PFSK-1 (cell line): Measurements from ENCODE around the gene ASS1.

Experiments used
- REST ChIP-seq, 2 experiments: IDR thresholded peaks; 2 replicates each; pipeline versions ENCODE4 v1.6.1 to v1.8.0; 2011 to 2012; ENCODE audit warnings: low read depth in 2 of 2, low read length in 2 of 2, control low read depth in 1 of 2, inconsistent platforms in 1 of 2, mild to moderate bottlenecking in 1 of 2, moderate library complexity in 1 of 2; ENCODE audit not compliant: insufficient read depth in 1 of 2
- SIN3A ChIP-seq: IDR thresholded peaks from 2 replicates; pipeline ENCODE4 v1.6.1; 2012; ENCODE audit warnings: mild to moderate bottlenecking, low read length, moderate library complexity, borderline replicate concordance; ENCODE audit not compliant: insufficient read depth
- TAF1 ChIP-seq: IDR thresholded peaks from 2 replicates; pipeline ENCODE4 v1.6.1; 2012; ENCODE audit warnings: low read length, control low read depth, borderline replicate concordance; ENCODE audit not compliant: insufficient read depth

- no peak for TF ChIP-seq SIN3A
- TF ChIP-seq TAF1: no peak
- no peak for TF ChIP-seq REST (IDR thresholded peaks at IDR 0.05; ENCODE audit: insufficient read depth in 1 of 2, low read depth in 2 of 2, low read length in 2 of 2)
Observed at GRCh38 chr9:130526193-130526853, 81.6 kb downstream of the ASS1 start.
